ENCODE data around the gene SYNJ2.

Gene SYNJ2

GRCh38 chr6:157990321-157991066 lies 8.8 kb downstream of the SYNJ2 start:
- no peak for TF ChIP-seq CTCF (conservative IDR thresholded peaks at IDR 0.05)
- peak overlapping the region; percentile 94 for H3K27ac ChIP-seq

- peak overlapping the region; percentile 94 for H3K27ac ChIP-seq
These were observed 9.4 kb downstream of the SYNJ2 start for GRCh38 chr6:157991067-157991432.

GRCh38 chr6:157993076-157993475 lies 11.4 kb downstream of the SYNJ2 start:
- peak overlapping the region; percentile 94 for H3K27ac ChIP-seq
- no peak for TF ChIP-seq CTCF (conservative IDR thresholded peaks at IDR 0.05)

More at GRCh38 chr6:157991067-157991432, 9.4 kb downstream of the SYNJ2 start:
- TF ChIP-seq CTCF (conservative IDR thresholded peaks at IDR 0.05), result no peak

- peak overlapping the region; percentile 94; the same call in 1 of the 2 replicates for H3K27ac ChIP-seq
- TF ChIP-seq CTCF (conservative IDR thresholded peaks at IDR 0.05), result no peak
These were observed 12.6 kb downstream of the SYNJ2 start for GRCh38 chr6:157994125-157994795.

GRCh38 chr6:157995458-157995857 lies 13.8 kb downstream of the SYNJ2 start:
- no peak for TF ChIP-seq CTCF (conservative IDR thresholded peaks at IDR 0.05)
- H3K27ac ChIP-seq, result 0 out of 2 replicates have a peak overlapping the region, but pooled peaks have one; percentile 94

GRCh38 chr6:157996201-157996712 lies 14.6 kb downstream of the SYNJ2 start:
- TF ChIP-seq CTCF (conservative IDR thresholded peaks at IDR 0.05), result no peak

GRCh38 chr6:157996918-157997702 lies 15.4 kb downstream of the SYNJ2 start:
- no peak for TF ChIP-seq CTCF (conservative IDR thresholded peaks at IDR 0.05)
- H3K27ac ChIP-seq, result no peak overlapping the region

More at GRCh38 chr6:157996201-157996712, 14.6 kb downstream of the SYNJ2 start:
- no peak overlapping the region for H3K27ac ChIP-seq
